Activated CD8-positive, alpha-beta T cell treated with anti-CD3 and anti-CD28 coated beads for 36 hours (primary cell): Measurements from ENCODE around the gene RASSF4. TPM values are rescaled to one million over a fixed set of nuclear protein-coding genes. Genes with fewer than 3 reads are reported as not detected.
A peak's percentile ranks its signal among the peaks of the same experiment; 100 is the strongest.

Experiments
- ATAC-seq: fragments of 200-7000 bp; cut with Tn5 transposase; one replicate; pipeline ENCODE4 v1.10.0; 2021; ENCODE audit warnings: mild to moderate bottlenecking, moderate library complexity
- CTCF ChIA-PET: fragments of 350-600 bp; sonication (Branson Sonifier 250); formaldehyde crosslinking; loops from one replicate; lab custom pipeline; 2021; ENCODE audit warnings: antibody characterized with exemption; lab: Charles Lee
- POLR2A ChIA-PET: fragments of 350-600 bp; sonication (Branson Sonifier 250); formaldehyde crosslinking; loops from one replicate; lab custom pipeline; 2021; ENCODE audit warnings: antibody characterized with exemption; lab: Charles Lee
- DNase-seq: peaks from one replicate; pipeline ENCODE4 v3.0.0-alpha.2; 2020
- H3K27ac Mint-ChIP-seq: one replicate; pipeline ENCODE4 v1.8.0; 2021; ENCODE audit warnings: mild to moderate bottlenecking, mixed read lengths
- H3K27me3 Mint-ChIP-seq: one replicate; pipeline ENCODE4 v1.8.0; 2021; ENCODE audit warnings: mixed read lengths
- H3K36me3 Mint-ChIP-seq: one replicate; pipeline ENCODE4 v1.8.0; 2021; ENCODE audit warnings: low read depth, mixed read lengths
- H3K4me1 Mint-ChIP-seq: one replicate; pipeline ENCODE4 v1.8.0; 2021; ENCODE audit warnings: low read depth, mixed read lengths
- H3K4me3 Mint-ChIP-seq: one replicate; pipeline ENCODE4 v1.8.0; 2021; ENCODE audit warnings: mild to moderate bottlenecking, moderate library complexity, mixed read lengths
- H3K9me3 Mint-ChIP-seq: one replicate; pipeline ENCODE4 v1.8.0; 2021; ENCODE audit warnings: mixed read lengths
- intact Hi-C: fragments of 100-400 bp; cut with micrococcal nuclease; formaldehyde crosslinking; loops from one replicate; pipeline ENCODE4 v1.10.0; 2022
- total RNA-seq, 2 experiments: library from RNA; stranded (reverse); gene quantifications; one replicate each; pipeline ENCODE4 v1.2.3, GENCODE V29; 2021
- TF ChIP-seq, protein P1 (sequence below): fragments of 200-600 bp; IDR thresholded peaks from one replicate; pipeline ENCODE4 v1.8.0; 2022; ENCODE audit warnings: antibody characterized with exemption, mild to moderate bottlenecking

The RASSF4 gene
- total RNA-seq, 2 experiments from 2014 or later: 1.8 to 1.9 TPM

DNA sequence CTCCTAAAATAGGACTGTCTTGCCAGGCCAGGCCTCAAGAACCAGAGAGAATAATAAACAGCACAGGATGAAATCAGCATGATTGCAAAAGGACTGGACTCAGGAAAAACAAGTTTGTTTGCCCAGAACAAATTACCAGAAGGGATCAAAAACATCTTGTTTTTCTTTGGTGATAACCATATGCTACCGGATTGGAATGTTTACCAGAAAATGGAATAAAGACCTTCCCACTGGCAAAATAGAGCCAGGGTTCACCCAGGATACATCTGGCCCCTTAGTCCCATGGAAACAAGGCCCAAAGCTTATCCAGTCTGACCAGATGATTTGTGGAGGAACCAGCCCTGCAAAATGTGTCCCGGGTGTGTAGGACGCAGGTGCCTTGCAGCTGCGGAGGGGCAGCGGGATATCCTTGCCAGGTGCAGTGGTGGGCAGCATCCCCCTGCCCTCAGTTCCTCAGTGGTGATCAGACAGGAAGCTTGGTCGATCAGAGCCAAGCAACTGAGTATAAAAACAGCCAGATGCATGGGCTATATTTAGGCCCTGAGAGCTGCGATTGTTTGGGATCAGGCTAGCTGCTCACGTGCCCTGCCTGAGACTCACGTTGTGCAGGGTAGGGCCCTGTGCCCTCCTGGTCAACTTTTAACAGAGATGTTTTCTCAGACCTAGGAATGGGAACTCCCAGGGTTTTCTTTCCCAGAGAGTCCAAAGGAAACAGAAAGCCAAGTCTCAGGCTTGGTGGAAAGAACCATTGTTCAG lies 36.5 kb downstream of the RASSF4 start:
- intact Hi-C loops: no loop called here
- no peak overlapping the region for H3K27ac Mint-ChIP-seq
- H3K27me3 Mint-ChIP-seq: no peaks in the 10 kb centered on the region
- no peak overlapping the region for H3K4me3 Mint-ChIP-seq
- DNase-seq (no peak), ATAC-seq (no peak)
- H3K4me1 Mint-ChIP-seq: peaks cover 32% of the 10 kb centered on the region
- peaks cover 2% of the 10 kb centered on the region for H3K36me3 Mint-ChIP-seq
- TF ChIP-seq, protein P1, sequence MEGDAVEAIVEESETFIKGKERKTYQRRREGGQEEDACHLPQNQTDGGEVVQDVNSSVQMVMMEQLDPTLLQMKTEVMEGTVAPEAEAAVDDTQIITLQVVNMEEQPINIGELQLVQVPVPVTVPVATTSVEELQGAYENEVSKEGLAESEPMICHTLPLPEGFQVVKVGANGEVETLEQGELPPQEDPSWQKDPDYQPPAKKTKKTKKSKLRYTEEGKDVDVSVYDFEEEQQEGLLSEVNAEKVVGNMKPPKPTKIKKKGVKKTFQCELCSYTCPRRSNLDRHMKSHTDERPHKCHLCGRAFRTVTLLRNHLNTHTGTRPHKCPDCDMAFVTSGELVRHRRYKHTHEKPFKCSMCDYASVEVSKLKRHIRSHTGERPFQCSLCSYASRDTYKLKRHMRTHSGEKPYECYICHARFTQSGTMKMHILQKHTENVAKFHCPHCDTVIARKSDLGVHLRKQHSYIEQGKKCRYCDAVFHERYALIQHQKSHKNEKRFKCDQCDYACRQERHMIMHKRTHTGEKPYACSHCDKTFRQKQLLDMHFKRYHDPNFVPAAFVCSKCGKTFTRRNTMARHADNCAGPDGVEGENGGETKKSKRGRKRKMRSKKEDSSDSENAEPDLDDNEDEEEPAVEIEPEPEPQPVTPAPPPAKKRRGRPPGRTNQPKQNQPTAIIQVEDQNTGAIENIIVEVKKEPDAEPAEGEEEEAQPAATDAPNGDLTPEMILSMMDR: no peak
- peaks cover 3% of the 10 kb centered on the region for H3K9me3 Mint-ChIP-seq
- POLR2A ChIA-PET: no interaction called here
- CTCF ChIA-PET: interaction anchor here (1.0 to 2.3 kb wide), 4 partner anchors 10 to 239 kb away, joined by 3 to 11 read pairs (median 5); no protein-coding TSS in a partner anchor

DNA sequence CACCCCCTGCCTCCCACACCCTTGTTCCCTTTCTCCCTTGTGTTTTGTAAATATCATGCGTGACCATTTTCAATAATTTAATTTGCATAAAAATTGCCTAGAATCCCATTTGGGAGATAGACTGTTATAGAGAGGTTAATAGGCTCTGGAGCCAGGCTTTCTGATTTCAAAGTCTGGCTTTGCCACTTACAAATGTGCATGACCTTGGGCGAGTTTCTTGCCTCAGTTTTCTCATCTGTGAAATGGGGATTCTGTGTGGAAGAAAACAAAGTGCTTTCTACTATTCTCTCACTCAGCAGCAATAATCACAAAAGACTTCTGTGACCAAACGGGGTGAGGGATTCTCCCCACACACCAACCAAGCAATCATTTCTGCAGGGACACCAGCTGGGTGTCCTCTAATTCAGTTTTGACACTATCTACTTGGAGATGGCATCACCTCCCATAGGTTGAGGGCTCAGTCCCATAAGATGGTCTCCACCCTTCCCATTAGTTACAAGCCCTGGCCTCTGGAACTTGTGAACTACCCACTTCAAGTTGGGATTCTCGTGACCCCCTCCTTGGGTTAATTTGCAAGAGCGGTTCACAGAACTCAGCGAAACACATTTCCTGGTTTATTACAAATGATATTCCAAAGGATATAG lies 37.6 kb downstream of the RASSF4 start:
- Mint-ChIP-seq H3K4me3 (no peak overlapping the region), H3K36me3 (peaks cover 8% of the 10 kb centered on the region), H3K27ac (no peak overlapping the region), H3K4me1 (peaks cover 35% of the 10 kb centered on the region), H3K9me3 (peaks cover 3% of the 10 kb centered on the region), H3K27me3 (no peaks in the 10 kb centered on the region)
- POLR2A ChIA-PET: interaction anchor here (1.0 kb wide), 1 partner anchor 9 kb away, joined by 3 read pairs; no protein-coding TSS in a partner anchor
- CTCF ChIA-PET: no interaction called here
- no peak for DNase-seq
- no peak for ATAC-seq
- TF ChIP-seq, protein P1: no peak
- intact Hi-C loops: no loop called here

DNA sequence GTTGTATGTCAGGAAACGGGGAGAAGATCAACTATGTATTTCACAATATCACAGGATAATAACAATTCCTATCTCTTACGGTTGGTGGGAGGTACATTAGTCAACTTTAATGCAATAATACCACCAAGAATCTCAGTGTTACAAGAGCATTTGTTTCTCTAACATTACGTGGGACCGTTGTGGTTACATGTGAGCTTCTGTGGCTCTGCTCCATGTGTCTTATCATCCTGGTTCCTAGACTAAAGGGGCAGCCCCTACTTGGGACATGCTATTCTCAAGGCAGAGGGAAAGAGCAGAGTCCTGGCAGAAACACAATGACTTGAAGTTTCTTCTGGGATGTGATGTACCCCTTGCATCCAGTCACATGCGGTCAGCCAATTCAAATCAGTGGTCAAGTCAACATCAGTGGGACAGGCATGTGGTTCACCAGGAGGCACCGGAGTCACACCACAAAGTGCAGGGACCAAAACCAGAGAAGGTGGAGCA lies 38.6 kb downstream of the RASSF4 start:
- TF ChIP-seq, protein P1: no peak
- H3K27ac Mint-ChIP-seq: no peak overlapping the region
- DNase-seq: no peak
- ChIA-PET POLR2A (interaction anchor here (0.7 kb wide), 1 partner anchor 20 kb away, joined by 3 read pairs; the partner anchor contains the start of gene DEPP1), CTCF (no interaction called here)
- no peak overlapping the region for H3K4me3 Mint-ChIP-seq
- H3K9me3 Mint-ChIP-seq: peaks cover 11% of the 10 kb centered on the region
- peaks cover 17% of the 10 kb centered on the region for H3K36me3 Mint-ChIP-seq
- H3K4me1 Mint-ChIP-seq: peaks cover 43% of the 10 kb centered on the region
- intact Hi-C loops: no loop called here
- ATAC-seq: no peak
- no peaks in the 10 kb centered on the region for H3K27me3 Mint-ChIP-seq

DNA sequence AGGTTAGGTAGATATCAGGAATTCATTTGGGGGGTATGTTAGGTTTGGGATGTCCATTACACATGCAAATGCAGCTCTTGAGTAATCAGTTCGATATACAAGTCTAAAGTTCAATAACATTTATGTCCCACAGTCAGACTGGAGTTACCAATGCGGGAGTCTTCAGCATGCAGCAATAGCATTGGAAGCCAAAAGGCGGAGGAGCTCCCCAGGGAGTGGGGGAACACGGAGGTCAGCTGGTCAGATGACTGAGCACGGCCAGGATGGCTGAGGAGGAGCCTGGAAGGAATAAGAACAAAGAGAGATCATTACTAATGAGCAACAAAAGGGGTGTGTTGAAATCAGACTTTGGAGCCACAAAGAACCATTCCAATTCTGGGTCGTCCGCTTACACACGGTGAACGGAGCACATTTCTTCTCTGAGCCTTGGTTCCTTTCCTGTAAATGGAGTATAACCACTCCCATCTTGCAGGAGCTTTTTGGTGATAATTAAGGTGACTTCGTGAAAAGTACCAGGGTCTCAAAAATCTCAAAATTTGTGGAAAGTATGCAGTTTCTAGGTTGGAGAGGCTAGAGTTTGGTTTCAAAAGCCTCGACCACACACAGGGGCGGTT lies 40.6 kb downstream of the RASSF4 start:
- CTCF ChIA-PET: interaction anchor here (1.3 kb wide), 1 partner anchor 67 kb away, joined by 3 read pairs; no protein-coding TSS in a partner anchor
- peak overlapping the region; percentile 97 for H3K27ac Mint-ChIP-seq
- peaks cover 26% of the 10 kb centered on the region for H3K9me3 Mint-ChIP-seq
- POLR2A ChIA-PET: interaction anchor here (0.6 to 1.4 kb wide), 9 partner anchors 9 to 67 kb away, joined by 3 to 4 read pairs (median 3); partner anchors contain the start of gene DEPP1
- intact Hi-C loops: loop anchor here (10.0 kb wide), 1 partner anchor 235 kb away; no protein-coding TSS in a partner anchor
- DNase-seq (no peak), ATAC-seq (peak; percentile 10)
- H3K4me1 Mint-ChIP-seq: peaks cover 46% of the 10 kb centered on the region
- H3K27me3 Mint-ChIP-seq: no peaks in the 10 kb centered on the region
- H3K36me3 Mint-ChIP-seq: peaks cover 37% of the 10 kb centered on the region
- H3K4me3 Mint-ChIP-seq: peak overlapping the region; percentile 87
- TF ChIP-seq, protein P1: no peak
